Gastrocnemius medialis (tissue), 4 donors: ENCODE data around the gene JCHAIN.
"Not testable (repeated sequence)": the region's sequence is repeated elsewhere in the genome, so short reads cannot be mapped to it uniquely, and the experiment has no call there.

ENCODE experiments used
- POLR2A ChIP-seq, 2 donors: fragments of 450-650 bp; IDR thresholded peaks; one replicate each; pipeline ENCODE4 v1.6.1; 2017; ENCODE audit warnings: antibody characterized with exemption in 2 of 2, mild to moderate bottlenecking in 2 of 2, moderate library complexity in 2 of 2
- TF ChIP-seq, protein P1 (sequence below), 5 experiments: fragments of 450-650 bp in 3 of 5; fragments of 200-600 bp in 2 of 5; sonication (generic) in 2 of 5; IDR thresholded peaks in 4 of 5; conservative IDR thresholded peaks in 1 of 5; 1 replicate in 4 of 5; 2 replicates in 1 of 5; pipeline ENCODE4 v1.5.1; 2016 to 2019; ENCODE audit warnings: antibody characterized with exemption in 5 of 5, mild to moderate bottlenecking in 3 of 5, moderate library complexity in 3 of 5

- TF ChIP-seq, protein P1, sequence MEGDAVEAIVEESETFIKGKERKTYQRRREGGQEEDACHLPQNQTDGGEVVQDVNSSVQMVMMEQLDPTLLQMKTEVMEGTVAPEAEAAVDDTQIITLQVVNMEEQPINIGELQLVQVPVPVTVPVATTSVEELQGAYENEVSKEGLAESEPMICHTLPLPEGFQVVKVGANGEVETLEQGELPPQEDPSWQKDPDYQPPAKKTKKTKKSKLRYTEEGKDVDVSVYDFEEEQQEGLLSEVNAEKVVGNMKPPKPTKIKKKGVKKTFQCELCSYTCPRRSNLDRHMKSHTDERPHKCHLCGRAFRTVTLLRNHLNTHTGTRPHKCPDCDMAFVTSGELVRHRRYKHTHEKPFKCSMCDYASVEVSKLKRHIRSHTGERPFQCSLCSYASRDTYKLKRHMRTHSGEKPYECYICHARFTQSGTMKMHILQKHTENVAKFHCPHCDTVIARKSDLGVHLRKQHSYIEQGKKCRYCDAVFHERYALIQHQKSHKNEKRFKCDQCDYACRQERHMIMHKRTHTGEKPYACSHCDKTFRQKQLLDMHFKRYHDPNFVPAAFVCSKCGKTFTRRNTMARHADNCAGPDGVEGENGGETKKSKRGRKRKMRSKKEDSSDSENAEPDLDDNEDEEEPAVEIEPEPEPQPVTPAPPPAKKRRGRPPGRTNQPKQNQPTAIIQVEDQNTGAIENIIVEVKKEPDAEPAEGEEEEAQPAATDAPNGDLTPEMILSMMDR (IDR thresholded peaks at IDR 0.05 in 4 of 5, conservative IDR thresholded peaks at IDR 0.05 in 1 of 5) = not testable (repeated sequence)
- TF ChIP-seq POLR2A (IDR thresholded peaks at IDR 0.05) = not testable (repeated sequence)
Observed at GRCh38 chr4:70650741-70651140, 15.6 kb downstream of the JCHAIN start.
